Activated naive CD4-positive, alpha-beta T cell treated with anti-CD3 and anti-CD28 coated beads, Interleukin-2, amount 50 U/mL, for 16 hours (primary cell): Measurements from ENCODE around the gene LRP1B.

Experiments
- DNase-seq: peaks from one replicate; pipeline ENCODE4 v3.0.0-alpha.2; 2020

Gene LRP1B

GRCh38 chr2:141728142-141728541, 402.7 kb downstream of the LRP1B start:
- no peak for DNase-seq

GRCh38 chr2:141724426-141724825, 406.4 kb downstream of the LRP1B start:
- DNase-seq = no peak

GRCh38 chr2:141723814-141724213, 407.0 kb downstream of the LRP1B start:
- no peak for DNase-seq

GRCh38 chr2:141720476-141720875, 410.3 kb downstream of the LRP1B start:
- DNase-seq = no peak

- DNase-seq = no peak
Measured at GRCh38 chr2:141714496-141714895, 416.3 kb downstream of the LRP1B start.

- no peak for DNase-seq
Measured at GRCh38 chr2:141711627-141712026, 419.2 kb downstream of the LRP1B start.

- DNase-seq = no peak
Measured at GRCh38 chr2:141710589-141711239, 420.1 kb downstream of the LRP1B start.

GRCh38 chr2:141709756-141710155, 421.1 kb downstream of the LRP1B start:
- DNase-seq = no peak

GRCh38 chr2:141707486-141707885, 423.3 kb downstream of the LRP1B start:
- DNase-seq = no peak

- DNase-seq = no peak
Measured at GRCh38 chr2:141704541-141704940, 426.3 kb downstream of the LRP1B start.

- no peak for DNase-seq
Measured at GRCh38 chr2:141703501-141703900, 427.3 kb downstream of the LRP1B start.

GRCh38 chr2:141701618-141702017, 429.2 kb downstream of the LRP1B start:
- DNase-seq = no peak

- no peak for DNase-seq
Measured at GRCh38 chr2:141699573-141699972, 431.2 kb downstream of the LRP1B start.

- no peak for DNase-seq
Measured at GRCh38 chr2:141698500-141698899, 432.3 kb downstream of the LRP1B start.

GRCh38 chr2:141697035-141697434, 433.8 kb downstream of the LRP1B start:
- DNase-seq = no peak

- DNase-seq = no peak
Measured at GRCh38 chr2:141694180-141694579, 436.6 kb downstream of the LRP1B start.

- DNase-seq = no peak
Measured at GRCh38 chr2:141692829-141693228, 438.0 kb downstream of the LRP1B start.

GRCh38 chr2:141676139-141676538, 454.7 kb downstream of the LRP1B start:
- no peak for DNase-seq

- DNase-seq = no peak
Measured at GRCh38 chr2:141666191-141666590, 464.6 kb downstream of the LRP1B start.

GRCh38 chr2:141660232-141660631, 470.6 kb downstream of the LRP1B start:
- DNase-seq = no peak

GRCh38 chr2:141654311-141654710, 476.5 kb downstream of the LRP1B start:
- DNase-seq = no peak

- no peak for DNase-seq
Measured at GRCh38 chr2:141653184-141653583, 477.6 kb downstream of the LRP1B start.

- no peak for DNase-seq
Measured at GRCh38 chr2:141652308-141652707, 478.5 kb downstream of the LRP1B start.

- DNase-seq = no peak
Measured at GRCh38 chr2:141647353-141647752, 483.5 kb downstream of the LRP1B start.

GRCh38 chr2:141641462-141641861, 489.4 kb downstream of the LRP1B start:
- DNase-seq = no peak
